Progenitor cell of endocrine pancreas (in vitro differentiated cells): ENCODE measurements around the gene RASSF5. TPM values are rescaled to one million over a fixed set of nuclear protein-coding genes. Genes with fewer than 3 reads are reported as not detected.
"Not testable (repeated sequence)": the region's sequence is repeated elsewhere in the genome, so short reads cannot be mapped to it uniquely, and the experiment has no call there.

Experiments used
- DNase-seq: peaks from one replicate; pipeline ENCODE4 v3.0.0; 2021; ENCODE audit warnings: low spot score; ENCODE audit not compliant: unreplicated experiment
- H3K27ac Mint-ChIP-seq: 2 replicates; pipeline ENCODE4 v1.8.0; 2021; ENCODE audit warnings: mild to moderate bottlenecking, moderate library complexity, mixed read lengths
- H3K27me3 Mint-ChIP-seq: 2 replicates; pipeline ENCODE4 v1.8.0; 2021; ENCODE audit warnings: mixed read lengths
- H3K36me3 Mint-ChIP-seq: 2 replicates; pipeline ENCODE4 v1.8.0; 2022; ENCODE audit warnings: mixed read lengths; ENCODE audit not compliant: insufficient read depth
- H3K4me1 Mint-ChIP-seq: 2 replicates; pipeline ENCODE4 v1.8.0; 2021; ENCODE audit warnings: low read depth, mixed read lengths
- H3K4me3 Mint-ChIP-seq: 2 replicates; pipeline ENCODE4 v1.8.0; 2021; ENCODE audit warnings: low read depth, mild to moderate bottlenecking, moderate library complexity, mixed read lengths
- H3K9me3 Mint-ChIP-seq: 2 replicates; pipeline ENCODE4 v1.8.0; 2021; ENCODE audit warnings: low read depth, mixed read lengths
- total RNA-seq: library from RNA; stranded (reverse); gene quantifications from 2 replicates; pipeline ENCODE4 v1.2.1, GENCODE V29; 2021
- TF ChIP-seq, protein P1 (sequence below): fragments of 200-600 bp; sonication (generic); IDR thresholded peaks from one replicate; pipeline ENCODE4 v1.5.0; 2021; ENCODE audit warnings: antibody characterized with exemption, mild to moderate bottlenecking; ENCODE audit not compliant: unreplicated experiment

RASSF5 gene
- total RNA-seq, 1 donor from 2014 or later, result 7.0 TPM

DNA sequence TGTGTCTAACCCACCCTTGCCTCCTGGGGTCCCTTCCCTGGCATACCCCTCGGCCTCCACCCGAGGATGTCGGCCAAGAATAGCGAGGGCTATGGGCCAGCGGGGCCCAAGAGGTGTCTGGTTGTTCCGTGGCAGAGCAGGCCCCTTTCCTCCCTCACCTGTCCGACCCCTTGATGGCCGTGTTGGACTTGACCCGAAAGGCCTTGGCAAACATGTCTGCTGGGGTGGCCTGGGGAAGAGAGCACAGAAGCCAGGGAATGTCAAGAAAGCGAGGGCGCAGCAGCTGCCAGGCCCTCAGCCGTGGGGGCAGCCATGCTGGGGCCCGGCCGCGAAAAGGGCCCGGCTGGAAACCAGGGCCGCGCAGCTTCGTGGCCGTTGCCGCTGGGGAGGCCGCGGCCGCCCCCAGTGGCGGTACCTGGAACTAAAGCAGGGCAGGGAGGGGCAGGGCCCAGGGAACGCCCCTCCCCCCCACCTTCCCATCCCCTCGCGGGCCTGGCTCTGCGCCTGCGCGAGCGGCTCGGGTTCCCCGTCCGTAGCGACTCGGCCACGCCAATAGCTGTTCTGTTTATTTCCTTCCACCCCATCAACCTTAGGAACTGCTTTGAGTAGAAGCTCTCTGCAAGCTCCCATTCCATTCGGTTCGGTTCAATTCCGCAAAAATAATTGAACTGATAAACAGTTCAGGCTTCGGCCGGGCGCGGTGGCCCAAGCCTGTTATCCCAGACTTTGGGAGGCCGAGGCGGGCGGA, 105.0 kb downstream of the RASSF5 start, which contains the start of gene EIF2D:
Gene EIF2D, minus strand, starts transcription at position 337 of the 748 bp plus-strand sequence. Its CDS starts 123 bp downstream, at position 214.
- Mint-ChIP-seq H3K9me3 (no peaks in the 10 kb centered on the region), H3K27ac (peak within 1 kb of the TSS; percentile 100), H3K4me1 (peaks cover 12% of the 10 kb centered on the region), H3K4me3 (peak within 1 kb of the TSS; percentile 93), H3K36me3 (peaks cover 4% of the 10 kb centered on the region), H3K27me3 (peaks cover 5% of the 10 kb centered on the region)
- peak; percentile 97 for DNase-seq
- TF ChIP-seq, protein P1, sequence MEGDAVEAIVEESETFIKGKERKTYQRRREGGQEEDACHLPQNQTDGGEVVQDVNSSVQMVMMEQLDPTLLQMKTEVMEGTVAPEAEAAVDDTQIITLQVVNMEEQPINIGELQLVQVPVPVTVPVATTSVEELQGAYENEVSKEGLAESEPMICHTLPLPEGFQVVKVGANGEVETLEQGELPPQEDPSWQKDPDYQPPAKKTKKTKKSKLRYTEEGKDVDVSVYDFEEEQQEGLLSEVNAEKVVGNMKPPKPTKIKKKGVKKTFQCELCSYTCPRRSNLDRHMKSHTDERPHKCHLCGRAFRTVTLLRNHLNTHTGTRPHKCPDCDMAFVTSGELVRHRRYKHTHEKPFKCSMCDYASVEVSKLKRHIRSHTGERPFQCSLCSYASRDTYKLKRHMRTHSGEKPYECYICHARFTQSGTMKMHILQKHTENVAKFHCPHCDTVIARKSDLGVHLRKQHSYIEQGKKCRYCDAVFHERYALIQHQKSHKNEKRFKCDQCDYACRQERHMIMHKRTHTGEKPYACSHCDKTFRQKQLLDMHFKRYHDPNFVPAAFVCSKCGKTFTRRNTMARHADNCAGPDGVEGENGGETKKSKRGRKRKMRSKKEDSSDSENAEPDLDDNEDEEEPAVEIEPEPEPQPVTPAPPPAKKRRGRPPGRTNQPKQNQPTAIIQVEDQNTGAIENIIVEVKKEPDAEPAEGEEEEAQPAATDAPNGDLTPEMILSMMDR, result peak; percentile 96

DNA sequence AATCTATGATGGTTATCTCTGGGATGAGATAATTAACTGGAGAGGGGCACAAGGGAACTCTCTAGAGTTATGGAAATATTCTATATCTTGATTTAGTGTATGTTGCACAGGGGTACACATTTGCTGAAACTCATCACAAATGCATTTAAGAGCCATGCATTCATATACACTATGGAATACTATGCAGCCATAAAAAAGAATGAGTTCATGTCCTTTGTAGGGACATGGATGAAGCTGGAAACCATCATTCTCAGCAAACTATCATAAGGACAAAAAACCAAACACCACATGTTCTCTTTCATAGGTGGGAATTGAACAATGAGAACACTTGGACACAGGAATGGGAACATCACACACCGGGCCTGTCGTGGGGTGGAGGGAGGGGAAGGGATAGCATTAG, 119.1 kb downstream of the RASSF5 start:
- H3K4me3 Mint-ChIP-seq, DNase-seq, H3K9me3 Mint-ChIP-seq, H3K36me3 Mint-ChIP-seq, H3K4me1 Mint-ChIP-seq, H3K27ac Mint-ChIP-seq: not testable (repeated sequence)
- H3K27me3 Mint-ChIP-seq, result peaks cover 12% of the 10 kb centered on the region

DNA sequence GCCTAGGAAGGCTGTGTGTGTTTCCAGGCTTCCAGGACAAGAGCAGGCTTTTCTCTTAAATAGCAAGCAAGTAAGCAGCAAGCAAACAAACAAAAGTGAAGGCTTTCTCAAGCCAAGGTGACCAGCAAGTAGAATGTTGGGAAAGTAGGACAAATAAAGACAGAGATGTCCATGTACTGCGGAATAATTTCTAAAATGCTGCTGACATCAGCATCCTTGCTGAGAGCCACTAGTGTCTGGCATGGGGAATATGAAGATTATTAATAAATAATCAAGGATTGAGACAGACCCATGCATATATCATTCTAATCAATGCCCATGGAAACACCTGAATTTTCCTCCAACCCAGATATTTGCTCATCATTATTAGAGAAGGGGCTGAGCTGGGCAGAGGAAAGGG, 121.6 kb downstream of the RASSF5 start:
- Mint-ChIP-seq H3K9me3 (no peaks in the 10 kb centered on the region), H3K4me1 (peaks cover 11% of the 10 kb centered on the region), H3K36me3 (no peaks in the 10 kb centered on the region), H3K27ac (no peak overlapping the region), H3K4me3 (no peak overlapping the region), H3K27me3 (peaks cover 7% of the 10 kb centered on the region)
- DNase-seq, result no peak
- TF ChIP-seq, protein P1, result no peak

DNA sequence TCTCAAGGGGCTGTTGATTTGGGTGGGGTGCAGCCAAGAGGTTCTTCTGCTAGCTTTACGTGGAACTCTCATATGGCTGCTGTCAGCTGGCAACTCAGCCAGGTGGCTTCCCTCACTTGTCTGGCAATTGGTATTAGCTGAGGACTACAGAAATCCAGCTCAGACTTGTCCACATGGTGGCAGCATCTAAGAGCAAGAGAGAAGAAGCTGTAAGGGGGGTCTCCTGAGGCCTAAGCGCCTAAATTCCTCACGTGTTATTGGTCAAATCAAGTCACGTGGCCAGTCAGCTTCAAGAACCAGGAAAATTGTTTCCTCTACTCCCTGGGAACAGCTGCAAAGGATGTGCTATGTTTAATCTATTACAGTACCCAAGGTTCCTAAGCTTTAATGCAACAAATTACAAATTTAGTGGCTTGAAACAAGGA, 123.8 kb downstream of the RASSF5 start:
- no peaks in the 10 kb centered on the region for H3K36me3 Mint-ChIP-seq
- TF ChIP-seq, protein P1, result peak; percentile 44

DNA sequence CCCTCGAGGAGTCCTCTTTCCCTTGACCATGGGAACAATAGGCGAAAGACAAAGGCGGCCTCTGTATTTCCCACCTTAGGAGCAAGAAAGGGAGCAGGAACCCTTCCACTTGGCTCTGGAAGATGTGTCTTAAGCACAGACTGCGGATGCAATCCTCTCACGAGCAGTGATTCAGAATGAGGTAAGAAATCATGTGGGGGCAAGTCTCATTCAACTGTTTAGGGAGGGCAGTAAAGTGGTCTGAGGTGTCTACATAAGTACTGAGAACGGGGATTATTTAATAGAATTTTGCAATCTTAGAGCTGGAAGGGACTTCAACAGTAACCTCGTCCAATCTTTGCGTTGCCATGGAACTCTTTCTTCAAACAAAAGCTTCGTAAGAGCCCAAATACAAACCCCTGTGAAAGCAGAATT, 126.4 kb downstream of the RASSF5 start:
- H3K4me3 Mint-ChIP-seq, result peak overlapping the region; percentile 15
- H3K4me1 Mint-ChIP-seq, result peaks cover 25% of the 10 kb centered on the region
- TF ChIP-seq, protein P1, result no peak
- H3K9me3 Mint-ChIP-seq, result no peaks in the 10 kb centered on the region
- no peak for DNase-seq
- peak overlapping the region; percentile 1 for H3K27ac Mint-ChIP-seq
- H3K36me3 Mint-ChIP-seq, result no peaks in the 10 kb centered on the region
- H3K27me3 Mint-ChIP-seq, result peaks cover 8% of the 10 kb centered on the region

More for the DNA sequence above, 123.8 kb downstream of the RASSF5 start:
- H3K4me1 Mint-ChIP-seq, result peaks cover 23% of the 10 kb centered on the region
- H3K27me3 Mint-ChIP-seq, result peaks cover 7% of the 10 kb centered on the region
- H3K27ac Mint-ChIP-seq, result no peak overlapping the region
- no peak for DNase-seq
- no peaks in the 10 kb centered on the region for H3K9me3 Mint-ChIP-seq
- H3K4me3 Mint-ChIP-seq, result no peak overlapping the region
